ENCODE results near the gene LUM. TPM values are rescaled to one million over a fixed set of nuclear protein-coding genes. Genes with fewer than 3 reads are reported as not detected.
A peak's percentile ranks its signal among the peaks of the same experiment; 100 is the strongest.

Gene LUM
- total RNA-seq, 1 donor from 2014 or later = 396 TPM

DNA sequence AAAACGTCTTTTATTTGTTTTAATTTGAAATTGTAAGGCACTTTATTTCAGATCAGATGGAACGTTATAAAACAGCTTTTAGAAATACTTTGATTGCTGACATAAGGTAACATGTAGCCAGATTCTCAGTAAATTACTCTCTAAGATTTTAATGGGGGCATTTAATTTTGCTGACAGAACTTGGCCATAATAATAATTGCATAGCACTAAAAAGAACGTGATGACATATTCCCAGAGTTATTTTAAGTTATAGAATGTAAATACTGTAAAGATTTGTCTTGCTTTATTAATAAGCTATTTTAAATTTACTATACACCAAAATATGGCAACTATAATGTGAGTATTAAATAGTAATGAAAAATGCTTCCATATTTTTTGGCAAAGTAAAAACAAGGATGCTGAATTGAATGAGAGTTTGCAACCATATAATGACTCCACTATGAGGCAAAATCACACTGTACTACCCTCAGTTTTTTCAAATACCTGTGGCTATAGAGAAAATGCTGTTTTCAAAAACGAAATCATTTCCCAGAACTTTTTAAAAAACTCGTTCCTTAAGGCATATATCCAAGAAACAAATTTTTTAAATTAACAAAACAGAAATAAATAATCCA lies 876 bp downstream of the LUM start:
- peak overlapping the region; percentile 33 for H3K27ac ChIP-seq (ENCODE audit: low read depth, low read length)
- H3K9me3 ChIP-seq (ENCODE audit: control insufficient read depth in 3 of 3, low read length in 3 of 3) = no peaks in the 10 kb centered on the region
- H3K27me3 ChIP-seq (ENCODE audit: control insufficient read depth in 3 of 3, insufficient read depth in 3 of 3, low read length in 3 of 3) = peaks cover 0 to 3% (median 0%) of the 10 kb centered on the region in 3 donors
- no peaks in the 10 kb centered on the region for H3K4me1 ChIP-seq (ENCODE audit: control insufficient read depth in 3 of 3, insufficient read depth in 3 of 3, low read length in 3 of 3)
- H3K36me3 ChIP-seq (ENCODE audit: control insufficient read depth in 3 of 3, insufficient read depth in 3 of 3, low read length in 3 of 3) = no peaks in the 10 kb centered on the region
- H3K4me3 ChIP-seq (ENCODE audit: low read length in 3 of 3) = peak overlapping the region in 1 of 3 donors; percentile 68
- peak overlapping the region in 2 of 3 donors; percentile 5 to 45 for H3K9ac ChIP-seq (ENCODE audit: low read depth in 1 of 3, low read length in 3 of 3)

DNA sequence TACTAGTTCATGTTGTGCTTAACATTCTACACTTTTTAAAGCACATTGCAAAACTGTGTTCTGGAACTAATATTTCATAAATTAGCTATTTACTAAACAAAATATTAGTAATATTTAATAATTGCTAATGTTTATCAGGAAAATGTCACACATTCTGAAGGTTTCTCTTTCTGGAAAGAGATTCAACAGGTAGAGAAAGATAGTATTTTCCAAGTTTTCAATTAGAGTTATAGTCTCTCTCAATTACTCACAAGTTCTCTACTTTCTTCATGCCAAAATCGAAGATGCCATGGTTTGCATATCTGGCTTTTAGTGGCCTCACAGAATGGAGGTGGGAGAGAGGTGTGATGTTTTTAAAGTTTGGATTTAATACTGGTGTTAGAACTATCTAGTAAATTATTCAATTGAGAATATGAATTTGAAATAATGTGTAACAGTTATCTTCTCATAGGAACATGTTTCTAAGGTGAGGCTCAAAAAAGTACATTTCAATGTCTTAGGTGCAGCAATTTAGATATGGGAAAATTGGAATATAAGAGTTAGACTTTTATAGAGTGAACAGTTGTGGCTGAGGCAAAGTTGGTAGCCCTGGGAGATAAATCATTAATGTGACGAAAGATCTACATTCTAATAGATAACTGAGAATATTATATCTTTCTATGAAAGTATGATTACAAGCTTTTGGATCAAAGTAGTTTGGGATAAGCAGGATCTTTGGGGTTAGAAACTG lies 1.5 kb downstream of the LUM start:
- Histone ChIP-seq H3K27me3 (ENCODE audit: control insufficient read depth in 3 of 3, insufficient read depth in 3 of 3, low read length in 3 of 3) (peaks cover 0 to 3% (median 0%) of the 10 kb centered on the region in 3 donors), H3K9me3 (ENCODE audit: control insufficient read depth in 3 of 3, low read length in 3 of 3) (no peaks in the 10 kb centered on the region), H3K4me1 (ENCODE audit: control insufficient read depth in 3 of 3, insufficient read depth in 3 of 3, low read length in 3 of 3) (no peaks in the 10 kb centered on the region), H3K36me3 (ENCODE audit: control insufficient read depth in 3 of 3, insufficient read depth in 3 of 3, low read length in 3 of 3) (no peaks in the 10 kb centered on the region), H3K27ac (ENCODE audit: low read depth, low read length) (peak overlapping the region; percentile 33), H3K9ac (ENCODE audit: low read depth in 1 of 3, low read length in 3 of 3) (peak overlapping the region in 1 of 3 donors; percentile 5), H3K4me3 (ENCODE audit: low read length in 3 of 3) (peak overlapping the region in 1 of 3 donors; percentile 45)

DNA sequence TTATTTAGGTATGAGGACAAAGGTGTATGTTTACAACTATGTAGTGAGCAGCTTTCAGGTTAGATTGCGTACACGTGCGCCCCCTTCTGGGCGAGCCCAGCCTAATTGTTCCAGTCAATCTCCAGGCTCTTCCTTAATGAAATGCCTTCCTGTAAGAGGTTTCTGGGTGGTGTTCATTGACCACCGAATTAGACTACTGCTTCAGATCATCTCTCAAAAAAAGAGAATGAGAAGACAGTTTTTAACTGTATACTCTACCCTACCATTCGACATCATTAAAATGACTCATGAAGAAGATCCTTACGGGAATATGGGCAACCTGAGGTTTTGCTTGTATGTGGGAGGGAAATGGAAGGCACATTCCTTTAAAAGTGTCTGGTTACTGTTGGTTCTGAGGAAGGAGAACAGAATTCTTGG lies 2.1 kb downstream of the LUM start:
- Histone ChIP-seq H3K9me3 (ENCODE audit: control insufficient read depth in 3 of 3, low read length in 3 of 3) (no peaks in the 10 kb centered on the region), H3K4me3 (ENCODE audit: low read length in 3 of 3) (peak overlapping the region in 1 of 3 donors; percentile 45), H3K36me3 (ENCODE audit: control insufficient read depth in 3 of 3, insufficient read depth in 3 of 3, low read length in 3 of 3) (no peaks in the 10 kb centered on the region), H3K4me1 (ENCODE audit: control insufficient read depth in 3 of 3, insufficient read depth in 3 of 3, low read length in 3 of 3) (no peaks in the 10 kb centered on the region), H3K27ac (ENCODE audit: low read depth, low read length) (no peak overlapping the region), H3K9ac (ENCODE audit: low read depth in 1 of 3, low read length in 3 of 3) (no peak overlapping the region), H3K27me3 (ENCODE audit: control insufficient read depth in 3 of 3, insufficient read depth in 3 of 3, low read length in 3 of 3) (peaks cover 0 to 3% (median 0%) of the 10 kb centered on the region in 3 donors)

DNA sequence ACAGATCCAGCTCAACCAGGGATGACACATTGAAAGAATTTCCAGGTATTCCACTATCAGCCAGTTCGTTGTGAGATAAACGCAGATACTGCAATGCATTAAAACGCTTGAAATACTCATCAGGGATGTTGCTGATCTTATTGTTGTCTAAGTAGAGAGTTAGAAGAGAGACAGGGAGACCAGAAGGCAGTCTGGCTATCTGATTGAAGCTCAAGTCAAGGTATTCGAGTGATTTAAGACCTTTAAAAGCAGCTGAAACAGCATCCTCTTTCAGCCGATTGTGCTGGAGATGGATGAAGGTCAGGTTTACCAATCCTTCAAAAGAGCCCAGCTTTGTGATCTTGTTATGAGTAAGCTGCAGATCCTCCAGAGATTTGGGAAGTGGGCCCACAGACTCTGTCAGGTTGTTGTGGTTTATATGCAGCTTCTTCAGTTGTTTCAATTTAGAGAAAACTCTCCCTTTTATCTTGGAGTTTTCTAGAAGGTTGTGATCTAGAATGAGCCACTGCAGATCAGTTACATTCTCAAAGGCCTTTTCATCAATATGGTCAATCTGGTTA lies 3.0 kb downstream of the LUM start:
- peak overlapping the region in 1 of 3 donors; percentile 17 for H3K4me3 ChIP-seq (ENCODE audit: low read length in 3 of 3)
- peak overlapping the region; percentile 13 for H3K27ac ChIP-seq (ENCODE audit: low read depth, low read length)
- no peaks in the 10 kb centered on the region for H3K36me3 ChIP-seq (ENCODE audit: control insufficient read depth in 3 of 3, insufficient read depth in 3 of 3, low read length in 3 of 3)
- no peaks in the 10 kb centered on the region for H3K9me3 ChIP-seq (ENCODE audit: control insufficient read depth in 3 of 3, low read length in 3 of 3)
- no peak overlapping the region for H3K9ac ChIP-seq (ENCODE audit: low read depth in 1 of 3, low read length in 3 of 3)
- peaks cover 0 to 3% (median 0%) of the 10 kb centered on the region in 3 donors for H3K27me3 ChIP-seq (ENCODE audit: control insufficient read depth in 3 of 3, insufficient read depth in 3 of 3, low read length in 3 of 3)
- H3K4me1 ChIP-seq (ENCODE audit: control insufficient read depth in 3 of 3, insufficient read depth in 3 of 3, low read length in 3 of 3) = no peaks in the 10 kb centered on the region

DNA sequence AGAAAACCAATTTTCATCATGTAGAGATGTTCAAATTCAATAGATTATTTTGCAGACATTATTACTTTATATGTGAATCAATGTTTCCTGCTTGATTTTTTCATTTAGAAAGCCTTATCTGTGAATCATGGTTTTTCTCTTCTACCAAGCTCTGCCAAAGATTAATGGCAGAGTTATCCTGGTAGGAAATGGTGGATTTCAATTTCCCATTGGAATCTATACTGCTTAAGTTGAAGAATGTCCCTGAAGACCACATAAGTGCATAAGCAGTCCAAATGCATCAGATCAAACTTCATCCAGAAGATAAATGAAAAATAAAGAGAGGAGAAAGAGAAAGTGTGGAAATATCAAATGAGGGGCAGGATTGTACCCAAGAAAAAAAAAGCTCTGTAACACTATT lies 5.0 kb downstream of the LUM start:
- H3K27ac ChIP-seq (ENCODE audit: low read depth, low read length) = no peak overlapping the region
- no peak overlapping the region for H3K9ac ChIP-seq (ENCODE audit: low read depth in 1 of 3, low read length in 3 of 3)

DNA sequence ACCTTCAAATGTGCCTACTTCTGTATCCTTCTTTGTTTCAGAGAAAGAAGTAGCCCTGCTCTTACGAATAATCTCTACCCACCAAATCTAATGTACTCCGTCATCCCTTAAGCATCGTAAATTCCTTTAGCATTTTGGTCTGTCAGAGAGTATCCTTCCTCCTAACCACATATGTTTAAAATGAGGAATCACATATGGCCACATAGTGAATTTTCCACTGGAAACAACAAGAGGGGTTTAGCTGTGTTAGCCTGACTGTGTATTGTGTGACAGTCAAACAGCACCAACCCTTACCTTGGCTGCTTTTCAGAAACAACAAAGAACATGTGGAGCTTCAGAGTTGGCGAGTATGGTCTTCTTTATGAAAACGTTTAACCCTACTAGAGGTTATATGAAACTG lies 5.5 kb downstream of the LUM start:
- H3K27ac ChIP-seq (ENCODE audit: low read depth, low read length) = no peak overlapping the region
- no peaks in the 10 kb centered on the region for H3K9me3 ChIP-seq (ENCODE audit: control insufficient read depth in 3 of 3, low read length in 3 of 3)
- peak overlapping the region in 1 of 3 donors; percentile 2 for H3K4me3 ChIP-seq (ENCODE audit: low read length in 3 of 3)
- no peak overlapping the region for H3K9ac ChIP-seq (ENCODE audit: low read depth in 1 of 3, low read length in 3 of 3)
- H3K4me1 ChIP-seq (ENCODE audit: control insufficient read depth in 3 of 3, insufficient read depth in 3 of 3, low read length in 3 of 3) = no peaks in the 10 kb centered on the region
- no peaks in the 10 kb centered on the region for H3K27me3 ChIP-seq (ENCODE audit: control insufficient read depth in 3 of 3, insufficient read depth in 3 of 3, low read length in 3 of 3)
- no peaks in the 10 kb centered on the region for H3K36me3 ChIP-seq (ENCODE audit: control insufficient read depth in 3 of 3, insufficient read depth in 3 of 3, low read length in 3 of 3)

More for the DNA sequence above, 5.0 kb downstream of the LUM start:
- H3K27me3 ChIP-seq (ENCODE audit: control insufficient read depth in 3 of 3, insufficient read depth in 3 of 3, low read length in 3 of 3) = peaks cover 0 to under 1% (median 0%) of the 10 kb centered on the region in 3 donors
- no peaks in the 10 kb centered on the region for H3K9me3 ChIP-seq (ENCODE audit: control insufficient read depth in 3 of 3, low read length in 3 of 3)
- no peak overlapping the region for H3K4me3 ChIP-seq (ENCODE audit: low read length in 3 of 3)
- H3K4me1 ChIP-seq (ENCODE audit: control insufficient read depth in 3 of 3, insufficient read depth in 3 of 3, low read length in 3 of 3) = no peaks in the 10 kb centered on the region
- H3K36me3 ChIP-seq (ENCODE audit: control insufficient read depth in 3 of 3, insufficient read depth in 3 of 3, low read length in 3 of 3) = no peaks in the 10 kb centered on the region

DNA sequence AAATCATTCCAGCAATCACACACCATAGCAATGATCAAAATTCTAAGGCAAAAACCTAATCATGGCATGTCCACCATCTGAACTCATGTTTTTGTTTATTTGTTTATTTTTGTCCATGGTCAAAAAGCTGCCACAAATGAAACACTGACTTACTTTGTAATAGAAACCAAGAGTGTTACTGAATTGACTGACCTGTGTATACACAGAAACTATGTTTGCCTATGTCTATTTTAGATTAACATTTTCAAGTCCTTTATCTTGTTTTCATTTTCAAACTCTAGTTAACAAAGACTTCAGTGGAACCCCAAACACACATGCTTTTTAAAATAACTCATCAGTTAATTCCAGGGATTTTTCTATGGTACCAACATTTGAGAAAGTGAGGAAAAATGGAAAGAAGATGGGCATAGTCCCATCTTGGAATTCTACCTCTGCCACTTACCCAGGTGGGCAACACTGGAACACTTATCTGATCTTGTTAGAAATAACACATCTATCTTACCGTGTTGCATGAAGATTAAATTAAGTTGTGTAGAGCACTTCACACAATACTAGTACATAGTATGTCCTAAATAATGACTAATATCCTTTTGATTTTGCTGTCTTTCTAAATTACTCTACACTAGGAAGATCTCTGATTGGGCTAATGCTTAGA lies 6.4 kb downstream of the LUM start:
- Histone ChIP-seq H3K9me3 (ENCODE audit: control insufficient read depth in 3 of 3, low read length in 3 of 3) (no peaks in the 10 kb centered on the region), H3K4me3 (ENCODE audit: low read length in 3 of 3) (no peak overlapping the region), H3K36me3 (ENCODE audit: control insufficient read depth in 3 of 3, insufficient read depth in 3 of 3, low read length in 3 of 3) (no peaks in the 10 kb centered on the region), H3K27ac (ENCODE audit: low read depth, low read length) (peak overlapping the region; percentile 5), H3K27me3 (ENCODE audit: control insufficient read depth in 3 of 3, insufficient read depth in 3 of 3, low read length in 3 of 3) (no peaks in the 10 kb centered on the region), H3K9ac (ENCODE audit: low read depth in 1 of 3, low read length in 3 of 3) (no peak overlapping the region), H3K4me1 (ENCODE audit: control insufficient read depth in 3 of 3, insufficient read depth in 3 of 3, low read length in 3 of 3) (no peaks in the 10 kb centered on the region)

DNA sequence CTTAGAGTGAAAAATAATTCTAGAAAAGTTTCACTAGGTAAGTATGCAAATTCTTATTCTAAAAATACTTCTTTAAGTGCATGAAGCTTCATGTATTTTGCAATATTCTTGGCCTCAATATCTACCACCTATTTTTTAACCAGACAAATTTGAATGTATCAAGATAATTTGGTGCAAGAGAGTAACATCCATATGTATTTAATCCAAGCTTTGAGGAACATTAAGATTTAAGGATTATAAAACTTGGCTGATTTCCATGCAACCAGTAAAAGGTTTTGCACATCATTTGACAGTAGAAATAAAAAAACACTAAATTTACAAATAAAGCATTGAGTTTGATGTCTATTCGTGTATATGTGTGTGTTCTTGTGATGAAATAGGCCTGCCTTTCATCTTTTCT lies 7.7 kb downstream of the LUM start:
- no peak overlapping the region for H3K27ac ChIP-seq (ENCODE audit: low read depth, low read length)
- no peaks in the 10 kb centered on the region for H3K36me3 ChIP-seq (ENCODE audit: control insufficient read depth in 3 of 3, insufficient read depth in 3 of 3, low read length in 3 of 3)

DNA sequence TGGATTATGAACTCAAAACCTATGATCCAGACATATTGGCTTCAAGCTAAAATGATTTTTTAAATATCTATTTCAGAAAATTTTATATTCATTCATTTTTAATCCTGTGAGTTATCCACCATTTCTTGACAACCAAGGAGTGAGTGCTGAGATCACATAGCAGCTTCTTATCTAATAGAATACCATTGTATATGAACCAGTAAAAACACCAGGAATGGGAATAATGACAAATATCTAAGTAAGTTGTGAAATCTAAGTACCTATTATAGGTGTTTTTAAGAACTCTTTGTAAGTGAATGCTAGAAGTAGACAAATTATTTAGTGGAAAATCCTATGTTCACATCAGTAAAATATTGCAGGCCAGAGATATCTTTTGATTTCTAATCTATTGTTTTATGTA lies 8.2 kb downstream of the LUM start:
- Histone ChIP-seq H3K27ac (ENCODE audit: low read depth, low read length) (no peak overlapping the region), H3K4me1 (ENCODE audit: control insufficient read depth in 3 of 3, insufficient read depth in 3 of 3, low read length in 3 of 3) (no peaks in the 10 kb centered on the region), H3K9ac (ENCODE audit: low read depth in 1 of 3, low read length in 3 of 3) (no peak overlapping the region), H3K27me3 (ENCODE audit: control insufficient read depth in 3 of 3, insufficient read depth in 3 of 3, low read length in 3 of 3) (no peaks in the 10 kb centered on the region), H3K9me3 (ENCODE audit: control insufficient read depth in 3 of 3, low read length in 3 of 3) (no peaks in the 10 kb centered on the region), H3K36me3 (ENCODE audit: control insufficient read depth in 3 of 3, insufficient read depth in 3 of 3, low read length in 3 of 3) (no peaks in the 10 kb centered on the region), H3K4me3 (ENCODE audit: low read length in 3 of 3) (no peak overlapping the region)

More for the DNA sequence above, 7.7 kb downstream of the LUM start:
- H3K4me3 ChIP-seq (ENCODE audit: low read length in 3 of 3) = no peak overlapping the region
- no peaks in the 10 kb centered on the region for H3K4me1 ChIP-seq (ENCODE audit: control insufficient read depth in 3 of 3, insufficient read depth in 3 of 3, low read length in 3 of 3)
- no peaks in the 10 kb centered on the region for H3K9me3 ChIP-seq (ENCODE audit: control insufficient read depth in 3 of 3, low read length in 3 of 3)
- H3K27me3 ChIP-seq (ENCODE audit: control insufficient read depth in 3 of 3, insufficient read depth in 3 of 3, low read length in 3 of 3) = no peaks in the 10 kb centered on the region
- no peak overlapping the region for H3K9ac ChIP-seq (ENCODE audit: low read depth in 1 of 3, low read length in 3 of 3)

DNA sequence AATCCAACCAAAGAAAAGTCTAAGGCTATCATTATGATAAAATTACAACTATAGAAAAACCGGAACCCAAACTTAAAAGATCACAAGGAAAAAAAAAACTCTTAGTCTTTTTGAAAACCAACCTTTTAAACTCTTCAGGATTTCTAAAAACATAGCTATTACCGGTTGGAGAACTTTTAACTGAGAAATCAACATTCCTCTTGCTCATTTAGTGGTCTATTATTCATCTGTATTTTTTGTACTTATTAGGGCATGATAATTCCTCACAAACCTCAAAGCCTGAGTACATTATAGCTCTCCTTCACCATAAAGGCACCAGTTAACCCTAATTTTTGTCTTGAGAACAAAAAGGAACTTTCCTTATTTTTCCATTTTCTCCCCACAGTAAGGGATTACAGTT lies 10.4 kb downstream of the LUM start:
- no peaks in the 10 kb centered on the region for H3K9me3 ChIP-seq (ENCODE audit: control insufficient read depth in 3 of 3, low read length in 3 of 3)
- no peak overlapping the region for H3K9ac ChIP-seq (ENCODE audit: low read depth in 1 of 3, low read length in 3 of 3)
- no peak overlapping the region for H3K4me3 ChIP-seq (ENCODE audit: low read length in 3 of 3)
- H3K27me3 ChIP-seq (ENCODE audit: control insufficient read depth in 3 of 3, insufficient read depth in 3 of 3, low read length in 3 of 3) = no peaks in the 10 kb centered on the region
- no peaks in the 10 kb centered on the region for H3K4me1 ChIP-seq (ENCODE audit: control insufficient read depth in 3 of 3, insufficient read depth in 3 of 3, low read length in 3 of 3)
- H3K27ac ChIP-seq (ENCODE audit: low read depth, low read length) = no peak overlapping the region
- H3K36me3 ChIP-seq (ENCODE audit: control insufficient read depth in 3 of 3, insufficient read depth in 3 of 3, low read length in 3 of 3) = no peaks in the 10 kb centered on the region
